NCI-H446 (cell line): ENCODE measurements around the gene WDR77.

Experiments
- DNase-seq, 2 experiments: peaks; one replicate each; lab custom pipeline; 2025; lab: John Stamatoyannopoulos, UW

WDR77 gene

DNA sequence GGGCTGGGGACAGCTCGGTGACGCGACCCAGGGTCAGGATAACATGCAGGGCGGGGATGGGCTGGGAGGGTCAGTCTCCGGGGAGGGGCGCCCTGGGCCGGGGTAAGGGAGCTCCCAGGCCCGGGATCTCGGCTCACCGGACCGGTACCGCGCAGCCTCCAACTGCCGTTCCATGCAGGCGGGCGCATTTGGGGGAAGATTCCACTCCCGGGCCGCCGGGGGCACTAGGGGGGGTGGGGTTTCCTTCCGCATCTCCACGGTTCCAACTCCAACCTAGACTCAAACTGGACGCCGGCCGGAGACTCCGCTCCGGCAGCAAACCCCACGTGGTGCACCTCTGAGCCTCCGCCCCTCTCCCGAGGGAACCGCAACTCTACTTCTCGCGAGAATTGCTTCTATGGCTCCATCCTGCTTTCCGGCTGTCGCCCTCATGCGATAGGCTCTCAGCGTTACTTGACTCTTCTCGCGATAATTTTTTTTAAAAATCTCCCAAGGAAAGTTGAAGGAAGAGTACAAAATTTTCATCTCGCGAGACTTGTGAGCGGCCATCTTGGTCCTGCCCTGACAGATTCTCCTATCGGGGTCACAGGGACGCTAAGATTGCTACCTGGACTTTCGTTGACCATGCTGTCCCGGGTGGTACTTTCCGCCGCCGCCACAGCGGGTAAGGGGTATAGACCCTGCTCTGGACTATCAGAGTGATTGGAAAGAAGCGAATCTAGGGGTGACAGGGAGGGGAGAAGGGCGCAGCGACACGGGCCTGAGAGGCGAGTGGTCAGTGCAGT, at the start of gene WDR77, which contains the start of gene ATP5PB:
Gene WDR77, minus strand, starts transcription at position 339 of the 785 bp plus-strand sequence. Its CDS starts 87 bp downstream, at position 252.
Gene ATP5PB, plus strand, starts transcription at position 547 of the 785 bp plus-strand sequence. Its CDS starts 78 bp downstream, at position 625.
- DNase-seq, result peak; percentile 99 to 100

DNA sequence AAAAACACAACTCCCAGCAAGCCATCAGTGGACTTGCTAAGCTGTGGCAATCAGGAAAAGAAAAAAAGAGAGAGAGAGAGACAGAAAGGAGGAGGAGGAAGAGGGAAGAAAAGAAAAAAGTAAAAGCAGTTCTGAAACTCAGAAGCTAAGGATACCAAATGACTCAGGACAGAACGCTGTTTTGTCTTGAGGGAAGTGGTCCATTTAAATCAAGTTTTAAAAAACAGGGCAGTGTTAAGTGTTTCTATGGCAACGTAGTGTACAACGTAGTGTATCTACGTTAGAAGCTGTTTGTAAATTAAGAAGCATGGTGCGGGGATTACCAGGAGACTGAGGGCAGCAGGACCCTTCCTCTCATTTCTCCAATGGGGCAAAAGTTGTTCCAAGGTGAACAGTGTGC, 48.5 kb upstream of the WDR77 start:
- no peak for DNase-seq

DNA sequence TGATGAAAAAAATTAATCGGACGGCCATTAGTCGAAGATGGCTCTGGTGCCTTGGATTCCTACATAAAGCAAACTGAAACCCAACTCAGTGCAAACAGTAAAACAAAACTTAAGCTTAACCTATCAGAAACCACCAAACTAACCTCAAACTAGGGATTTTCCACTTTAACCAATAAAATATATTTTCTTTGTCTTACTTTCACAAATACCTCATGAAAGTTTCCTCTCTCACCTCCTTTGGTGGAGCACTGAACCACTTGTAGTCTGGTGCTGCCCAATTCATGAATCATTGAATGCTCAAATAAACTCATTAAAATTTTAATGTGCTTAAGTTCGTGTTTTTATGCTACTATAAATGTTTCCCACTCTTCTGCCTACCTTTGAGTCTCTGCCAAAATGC, 47.3 kb upstream of the WDR77 start:
- no peak for DNase-seq

DNA sequence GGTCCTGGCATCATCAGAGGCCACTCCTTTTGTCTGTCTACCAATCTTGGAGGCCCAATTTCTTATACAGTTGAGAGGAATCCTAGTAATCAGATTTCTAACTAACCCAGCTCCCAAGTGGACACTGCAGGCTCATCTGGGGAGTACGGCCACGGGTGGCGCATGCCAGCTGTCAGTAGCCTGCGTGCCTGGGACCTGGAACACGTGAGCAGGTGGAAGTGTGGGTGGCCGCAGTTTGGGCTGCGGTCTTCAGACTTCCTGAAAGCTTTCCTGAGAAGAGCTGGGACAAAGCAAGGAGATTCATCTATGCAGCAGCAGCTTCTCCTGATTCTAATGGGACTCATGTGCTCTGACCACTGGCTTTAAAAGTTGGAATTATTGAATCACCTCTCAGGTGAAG, 42.0 kb upstream of the WDR77 start:
- no peak for DNase-seq

DNA sequence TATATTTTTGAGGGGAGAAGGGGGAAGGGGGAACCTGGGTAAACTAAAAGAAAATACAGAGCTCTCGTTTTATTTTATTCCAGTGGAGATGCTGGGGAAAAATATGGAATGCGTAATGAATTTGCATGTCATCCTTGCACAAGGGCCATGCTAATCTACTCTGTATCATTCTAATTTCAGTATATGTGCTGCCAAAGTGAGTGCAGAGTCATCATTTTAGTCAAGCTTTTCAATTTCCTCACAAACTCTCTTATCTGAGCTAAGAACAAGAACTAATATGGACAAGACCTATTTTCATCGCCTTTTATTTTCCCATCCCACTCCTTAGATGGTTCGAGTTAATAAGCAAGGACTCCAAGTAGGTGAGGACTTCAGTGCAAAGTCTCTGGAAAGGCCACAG, 41.2 kb upstream of the WDR77 start:
- DNase-seq, result no peak

DNA sequence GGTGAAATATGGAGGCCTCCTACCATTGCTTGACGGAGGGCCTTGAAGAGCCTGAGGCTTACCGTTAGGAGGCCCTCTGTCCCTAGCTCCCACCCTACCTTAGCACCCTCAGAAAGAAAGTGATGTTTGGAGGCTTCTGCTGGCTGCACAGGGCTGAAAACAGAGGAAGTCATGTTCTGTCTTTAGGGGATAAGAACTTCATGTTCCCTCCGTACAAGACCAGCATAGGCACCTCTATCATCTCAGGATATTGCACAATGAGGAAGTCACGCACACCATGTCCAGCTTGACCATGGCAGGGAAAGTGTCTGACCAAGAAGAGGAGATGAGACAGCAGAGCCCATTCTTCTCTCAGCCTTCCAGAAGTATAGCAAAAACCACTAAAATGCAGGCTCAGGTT, 40.5 kb upstream of the WDR77 start:
- no peak for DNase-seq

DNA sequence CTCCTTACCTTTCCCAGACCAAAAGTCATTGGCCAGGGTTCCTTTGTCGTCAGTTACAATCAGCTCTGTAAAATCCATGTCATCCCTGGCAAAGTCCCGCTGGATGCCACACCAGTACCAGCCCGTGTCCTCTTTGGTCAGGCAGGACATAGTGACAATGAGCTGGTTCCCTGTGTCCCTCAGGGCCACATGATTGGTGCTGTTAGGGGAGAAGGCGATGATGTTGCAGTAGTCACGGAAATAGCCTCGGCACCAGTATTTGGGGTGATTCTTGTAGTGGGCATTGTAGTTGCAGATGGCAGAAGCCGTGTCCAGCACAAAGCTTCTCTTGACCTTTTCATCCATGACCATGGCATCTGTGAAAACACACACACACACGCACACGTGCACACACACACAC, 39.6 kb upstream of the WDR77 start:
- no peak for DNase-seq

DNA sequence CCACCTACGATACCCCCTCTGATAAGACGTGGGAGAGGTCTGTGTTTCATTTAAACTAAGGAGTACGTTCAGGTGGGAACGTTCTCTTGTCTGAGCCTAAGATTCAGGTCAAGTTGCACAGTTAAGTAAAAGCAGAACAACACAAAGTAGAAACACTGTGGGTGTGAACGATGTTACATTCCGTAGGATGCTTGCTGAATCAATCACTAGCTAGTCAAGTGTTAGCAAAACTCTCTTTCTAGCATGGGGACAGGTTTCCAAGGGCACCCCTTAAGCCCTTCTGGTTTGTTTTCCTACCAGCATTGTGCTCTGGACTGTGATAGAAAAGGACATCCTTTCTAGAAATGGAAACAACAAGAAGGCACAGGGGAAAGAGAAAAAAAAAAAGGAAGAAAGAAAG, 38.1 kb upstream of the WDR77 start:
- DNase-seq, result no peak

DNA sequence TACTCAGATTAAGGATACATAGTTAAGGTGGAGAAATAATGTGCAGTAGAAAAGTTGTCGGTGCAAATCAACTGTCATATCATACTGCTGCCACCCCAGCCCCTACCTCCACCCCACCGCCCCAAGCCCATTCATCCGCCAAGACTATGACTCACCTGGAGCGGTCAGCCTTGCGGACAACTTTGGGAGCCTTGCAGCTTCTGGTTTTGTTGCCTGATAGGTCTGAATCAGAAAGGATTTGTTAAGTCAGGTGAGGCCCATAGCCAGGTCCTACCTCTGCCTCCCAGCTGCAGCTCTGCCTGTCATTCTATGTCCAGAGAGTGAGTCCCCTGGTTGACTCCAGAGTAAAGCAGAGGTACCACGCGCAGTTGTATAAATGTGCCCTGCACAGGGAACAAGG, 37.4 kb upstream of the WDR77 start:
- no peak for DNase-seq

DNA sequence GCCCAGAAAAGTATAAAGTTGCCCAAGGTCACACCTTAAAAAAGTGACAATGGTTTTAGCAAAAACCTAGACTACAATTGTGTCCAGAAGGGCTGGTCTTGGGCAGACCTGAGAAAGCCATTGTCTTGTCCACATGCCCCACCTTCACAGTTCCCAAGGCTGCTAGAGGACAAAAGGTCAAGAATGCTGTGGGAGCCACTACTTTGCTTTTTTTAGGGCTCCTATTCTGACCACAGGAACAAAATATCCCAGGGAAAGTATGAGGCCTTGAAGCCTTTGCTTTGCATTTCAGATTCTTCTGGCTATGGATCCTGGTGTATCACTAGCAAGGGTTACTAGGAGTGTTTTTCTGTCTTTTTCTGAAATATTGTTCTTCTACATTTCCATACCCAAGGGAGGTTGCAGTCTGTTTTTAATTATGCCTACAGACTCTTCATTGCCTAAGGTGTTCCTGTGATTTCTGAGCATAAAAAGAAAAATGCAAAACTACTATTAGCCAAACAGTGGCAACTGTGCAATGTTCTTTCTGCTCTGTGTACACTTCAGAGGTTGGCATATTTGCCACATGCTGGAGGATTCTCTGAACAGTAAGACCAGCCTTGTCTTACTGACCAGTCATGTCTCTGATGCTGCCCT, 35.5 kb upstream of the WDR77 start:
- no peak for DNase-seq

DNA sequence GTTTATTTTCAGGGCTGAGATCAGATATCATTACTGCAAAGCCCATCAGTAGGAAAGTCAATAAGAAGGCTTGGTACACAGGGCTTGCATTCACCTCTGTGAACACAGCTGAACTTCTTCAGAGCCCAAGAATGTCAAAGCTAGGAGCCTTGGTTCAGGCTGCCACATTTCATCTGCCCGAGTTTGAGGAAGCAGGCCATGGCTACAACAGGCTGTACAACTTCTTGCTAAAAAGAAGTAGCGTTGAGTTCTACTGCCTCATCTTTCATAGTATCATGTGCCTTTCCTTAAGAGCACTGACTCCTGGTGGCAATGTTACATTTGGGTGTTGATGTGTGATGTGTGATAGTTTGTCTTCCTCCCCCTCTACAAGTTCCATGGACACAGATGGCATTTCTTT, 34.8 kb upstream of the WDR77 start:
- DNase-seq, result no peak

DNA sequence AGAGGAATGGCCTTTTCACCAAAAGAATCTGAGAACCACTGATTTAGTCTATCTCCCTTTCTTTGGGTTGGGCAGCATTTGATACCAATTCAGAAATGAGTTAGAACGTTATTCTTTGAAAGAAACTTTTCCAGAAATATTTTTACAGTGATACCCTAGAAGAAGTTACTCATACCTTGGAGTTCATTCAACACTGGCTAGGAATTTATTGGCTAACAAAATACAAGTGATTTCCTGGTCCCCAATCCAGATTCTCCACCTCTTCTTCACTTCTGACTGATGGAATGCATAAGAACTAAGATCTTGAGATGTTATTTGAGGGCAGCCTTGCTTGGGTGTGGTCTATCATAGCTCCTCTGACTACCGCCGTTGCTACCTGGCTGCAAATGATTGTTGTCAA, 34.1 kb upstream of the WDR77 start:
- DNase-seq, result no peak

DNA sequence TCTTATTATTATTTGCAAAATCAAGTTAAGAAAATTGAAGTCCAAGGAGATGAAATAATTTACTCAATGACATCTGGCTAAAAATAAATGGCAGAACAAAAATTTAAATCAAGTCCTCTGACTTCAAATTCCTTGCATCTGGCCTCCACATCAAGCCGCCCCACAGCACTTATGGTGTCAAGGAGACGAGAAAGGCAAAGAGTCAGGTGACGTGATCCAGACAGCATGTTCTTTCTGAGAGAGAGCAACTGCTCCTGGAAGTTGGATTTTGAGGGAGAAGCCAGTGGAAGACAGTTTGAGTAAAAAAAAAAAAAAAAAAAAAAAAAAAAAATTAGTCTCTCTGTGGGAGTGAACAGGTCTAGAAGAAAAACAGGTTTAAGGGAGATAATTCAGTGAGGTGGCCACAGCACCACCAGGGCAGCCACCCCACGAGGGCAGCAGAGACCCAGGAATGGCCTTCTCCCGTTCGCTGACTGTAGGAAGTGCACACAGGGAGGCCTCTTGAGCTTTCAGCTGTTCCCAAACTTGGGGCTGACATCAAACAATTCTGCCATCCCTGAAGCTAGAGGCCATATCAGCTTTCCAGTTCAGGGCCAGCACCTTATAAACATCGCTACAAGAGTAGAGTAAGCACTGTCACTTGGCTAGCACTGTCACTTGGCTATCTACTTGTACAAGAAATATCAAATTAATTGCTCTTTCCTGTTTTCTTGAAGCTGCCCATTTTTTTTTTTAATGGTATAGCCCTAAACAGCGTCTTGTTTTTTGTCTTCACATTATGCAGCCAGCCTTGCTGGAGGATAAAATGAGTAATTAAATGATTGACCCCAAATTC, 32.5 kb upstream of the WDR77 start:
- DNase-seq, result peak in 1 of 2 experiments; percentile 58

DNA sequence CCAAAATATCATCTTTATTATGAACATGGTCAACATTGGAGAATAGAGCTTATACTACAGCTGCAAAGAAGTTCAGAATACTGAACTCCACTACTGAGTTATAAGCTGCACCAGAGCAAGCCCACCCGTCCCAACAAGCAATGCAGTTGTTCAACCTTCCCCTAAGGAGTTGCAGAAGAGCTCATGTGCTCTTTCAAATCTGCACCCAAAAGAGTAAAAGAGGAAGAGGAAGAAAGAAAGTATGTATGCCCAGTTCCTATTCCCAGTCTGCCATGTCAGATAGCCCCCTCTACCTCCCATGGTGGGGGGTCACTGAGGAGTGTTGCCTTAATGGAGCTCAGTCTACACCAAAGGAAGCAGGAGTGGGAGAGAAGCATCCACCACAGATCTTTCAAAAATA, 31.6 kb upstream of the WDR77 start:
- DNase-seq, result no peak

DNA sequence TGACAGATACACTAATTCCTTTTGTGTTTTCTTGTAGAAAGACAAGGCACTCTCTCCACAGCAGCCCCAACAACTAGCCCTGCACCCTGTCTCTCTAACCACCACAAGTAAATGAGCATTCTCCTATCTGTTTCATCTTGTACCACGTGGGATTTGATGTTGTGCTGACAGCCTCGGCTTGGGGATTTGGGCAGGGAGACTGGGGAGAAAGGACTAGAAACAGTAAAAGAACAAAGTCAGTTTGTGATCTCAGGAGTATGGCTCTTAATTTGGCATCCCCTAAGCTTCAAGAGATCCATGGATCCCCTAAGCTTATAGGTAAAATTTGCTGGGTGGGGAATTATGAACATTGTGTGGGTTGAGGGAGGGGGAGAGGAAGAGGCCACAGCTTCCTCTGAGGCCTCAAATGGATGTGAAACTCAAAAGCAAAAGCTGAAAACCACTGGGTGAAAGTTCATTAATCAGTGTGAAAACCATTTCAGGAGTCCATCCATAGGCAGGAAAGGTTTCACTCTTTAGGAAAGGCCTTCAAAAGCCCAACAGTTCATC, 27.8 kb upstream of the WDR77 start:
- DNase-seq, result no peak

DNA sequence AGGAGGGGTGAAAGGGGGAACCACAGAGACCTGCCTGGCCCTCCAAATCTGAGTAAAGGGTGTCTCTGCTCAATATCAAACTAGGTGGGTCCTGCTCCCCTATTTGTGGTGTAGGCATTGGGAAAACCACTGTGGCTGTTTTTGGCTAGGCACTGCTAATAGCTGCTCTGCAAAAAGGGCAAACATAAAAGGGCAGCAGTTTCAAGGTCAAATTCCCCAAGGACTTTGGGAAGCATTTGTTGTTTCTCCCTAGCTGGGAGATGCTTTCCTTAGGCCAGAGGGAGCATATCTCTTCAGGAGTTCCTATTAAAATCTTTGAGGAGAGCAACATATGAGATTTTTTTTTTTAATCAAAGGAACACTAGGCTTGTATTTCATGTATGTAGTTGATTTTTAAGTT, 27.2 kb upstream of the WDR77 start:
- DNase-seq, result no peak

DNA sequence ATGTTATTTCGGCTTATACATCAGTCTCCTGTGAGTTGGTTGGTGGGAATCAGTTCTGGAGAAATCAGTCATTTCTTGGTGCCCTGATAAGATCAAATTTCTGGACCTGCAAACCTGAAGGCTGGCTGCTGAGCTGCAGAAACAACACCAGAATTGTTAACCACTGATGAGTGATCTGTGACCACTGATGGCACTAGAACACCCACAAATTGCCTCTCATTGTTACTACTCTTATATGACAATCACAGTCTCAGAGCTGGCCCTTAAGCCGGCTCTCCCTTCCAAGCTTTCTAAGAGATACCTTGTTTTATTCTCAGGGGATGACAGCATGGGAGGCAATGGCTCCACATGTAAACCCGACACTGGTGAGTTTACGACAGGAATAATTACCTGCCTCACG, 26.6 kb upstream of the WDR77 start:
- DNase-seq, result no peak

DNA sequence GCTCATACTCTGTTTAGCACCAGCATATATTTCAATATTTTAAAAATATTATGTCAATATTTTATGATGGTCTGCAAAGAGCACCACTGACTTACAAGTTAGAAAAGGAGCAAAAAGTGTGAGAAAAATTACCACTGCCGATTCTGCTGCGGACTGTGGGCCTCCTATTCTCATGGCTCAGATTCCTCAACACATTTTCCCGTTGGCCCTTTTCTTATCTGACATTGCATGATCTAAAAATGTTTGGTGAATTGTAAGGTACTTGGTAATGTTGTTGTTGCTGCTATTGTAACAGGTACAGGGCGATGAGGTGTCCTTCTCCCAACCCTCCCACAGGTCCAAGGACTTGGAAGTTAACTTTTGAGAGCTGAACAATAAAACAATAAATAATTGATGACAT, 25.5 kb upstream of the WDR77 start:
- DNase-seq, result no peak

DNA sequence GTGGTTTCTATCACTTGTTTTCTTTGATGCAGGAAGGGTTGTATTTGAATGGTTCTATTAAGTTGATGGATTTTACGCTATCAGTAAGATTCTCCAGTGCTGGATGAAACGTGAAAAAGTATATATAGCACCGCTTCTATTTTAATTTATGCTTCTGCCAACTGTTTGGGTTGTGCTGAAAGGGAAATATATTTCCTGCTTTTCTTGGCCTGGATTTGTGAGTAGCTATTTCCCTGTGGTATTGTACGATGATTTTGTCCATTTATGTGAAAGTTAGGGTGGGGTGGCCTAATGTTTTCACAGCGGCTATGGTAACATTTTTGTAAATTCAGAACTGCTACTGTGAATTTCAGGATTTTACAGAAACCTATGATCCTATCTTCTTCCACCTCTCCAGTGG, 25.1 kb upstream of the WDR77 start:
- DNase-seq, result no peak

DNA sequence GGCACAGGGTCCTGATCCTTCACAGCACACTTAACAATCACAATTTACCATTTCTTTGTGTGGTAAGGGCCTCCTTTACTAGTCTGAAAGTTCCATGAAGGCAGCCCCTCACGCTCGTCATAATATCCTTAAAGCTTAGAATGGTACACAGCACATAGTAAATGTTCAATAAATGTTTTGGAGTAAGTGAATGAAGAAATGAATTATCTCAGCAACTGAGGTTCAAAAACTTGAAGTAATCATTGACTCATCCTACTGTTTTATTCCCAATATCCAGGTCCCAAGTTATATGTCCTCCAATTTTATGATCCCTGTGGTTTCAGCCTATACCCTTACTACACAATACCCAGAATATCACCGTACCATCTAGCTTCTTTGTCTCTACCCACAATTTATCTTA, 22.5 kb upstream of the WDR77 start:
- DNase-seq, result no peak

DNA sequence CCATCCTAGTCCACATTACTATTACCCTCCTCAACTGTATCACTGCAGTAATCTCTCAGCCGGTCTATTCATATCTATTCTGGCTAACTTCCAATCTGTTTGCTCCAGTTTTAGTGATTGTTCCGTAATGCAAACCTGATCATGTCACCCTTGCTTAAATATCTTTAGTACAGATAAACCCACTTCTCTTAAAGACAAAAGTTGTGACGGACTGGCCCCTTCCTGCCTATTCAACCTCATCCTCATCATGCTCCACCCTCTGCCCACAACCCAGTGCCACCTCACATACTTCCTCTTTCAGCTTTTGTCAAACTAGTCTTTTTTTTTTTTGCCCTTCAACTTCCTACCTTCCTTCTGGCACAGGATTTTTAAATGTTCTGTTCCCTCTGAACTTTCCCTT, 22.0 kb upstream of the WDR77 start:
- no peak for DNase-seq

DNA sequence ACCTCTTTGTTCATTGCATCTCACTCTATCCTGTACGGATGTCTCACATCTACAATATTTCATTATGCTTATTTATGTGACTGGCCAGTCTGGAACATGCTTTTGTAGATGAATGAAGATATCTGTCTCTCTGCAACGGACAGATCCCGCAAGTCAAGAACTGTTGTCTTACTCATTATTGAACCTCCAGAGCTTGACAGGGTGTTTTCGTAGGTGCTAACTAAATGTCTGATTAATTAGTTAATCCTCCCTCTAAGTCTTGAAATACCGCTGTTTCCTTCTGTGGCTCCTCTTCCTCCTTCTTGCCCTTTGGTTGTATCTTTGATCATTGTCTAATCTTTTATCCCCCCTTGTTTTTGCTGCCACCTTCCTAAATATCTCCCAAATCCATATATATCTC, 21.5 kb upstream of the WDR77 start:
- DNase-seq, result no peak

DNA sequence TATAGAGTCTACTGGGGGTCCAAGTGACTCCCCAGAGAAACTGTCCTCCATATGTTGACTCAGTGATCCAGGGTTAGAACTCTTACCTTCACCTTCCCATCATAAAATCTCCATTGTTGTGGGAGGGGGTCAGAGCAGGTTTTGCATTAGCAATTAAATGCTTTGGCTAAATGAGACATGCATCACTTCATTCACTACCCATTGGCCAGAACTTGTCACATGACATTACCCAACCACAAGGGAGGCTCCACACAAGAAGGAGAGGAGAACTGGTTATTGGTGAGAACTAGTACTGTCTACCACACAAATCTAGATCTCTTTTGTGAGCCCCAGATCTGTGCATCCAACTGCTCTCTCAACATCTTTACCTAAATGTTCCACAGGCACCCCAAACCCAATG, 20.5 kb upstream of the WDR77 start:
- DNase-seq, result no peak
